ENCODE results near the gene NPIPB9. TPM values are rescaled to one million over a fixed set of nuclear protein-coding genes. Genes with fewer than 3 reads are reported as not detected.
A peak's percentile ranks its signal among the peaks of the same experiment; 100 is the strongest.
"Not testable (repeated sequence)": the region's sequence is repeated elsewhere in the genome, so short reads cannot be mapped to it uniquely, and the experiment has no call there.

NPIPB9 gene
- 10 to 100 TPM in 3 of 4 donors, not detected in 1; 13.2 to 23.9 (median 19.4) TPM for total RNA-seq

DNA sequence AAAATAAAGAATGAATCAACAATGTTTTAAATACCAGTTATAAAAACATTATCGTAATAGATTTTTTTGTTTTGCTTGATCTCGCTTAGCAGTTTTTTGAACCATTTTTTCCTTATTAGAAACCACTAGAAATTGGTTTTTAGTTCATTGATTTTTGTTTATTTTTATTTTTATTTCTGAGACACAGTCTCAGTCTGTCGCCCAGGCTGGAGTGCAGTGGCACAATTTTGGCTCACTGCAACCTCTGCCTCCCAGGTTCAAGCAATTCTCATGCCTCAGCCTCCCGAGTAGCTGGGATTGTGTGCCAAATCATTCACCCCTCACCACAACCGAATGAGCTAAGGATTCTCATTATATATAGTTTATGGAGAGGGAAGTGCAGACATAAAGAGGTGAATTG is at the start of gene NPIPB9:
Gene NPIPB9, plus strand, starts transcription at position 301 of the 400 bp plus-strand sequence.
- H3K27ac ChIP-seq; H3K9me3 ChIP-seq; H3K4me1 ChIP-seq; H3K4me3 ChIP-seq; DNase-seq; intact Hi-C loops (cut with DNase I; ENCODE audit: low total_unique reads); H3K27me3 ChIP-seq; H3K36me3 ChIP-seq; in situ Hi-C loops (cut with MboI; ENCODE audit: low pct_ligation_motif_present in 1 of 4, low pct_unique_long_range_greater_than_20kb in 1 of 4, low sequenced_read_pairs in 3 of 4): not testable (repeated sequence)
- WGBS, 2 donors (ENCODE audit: low coverage in 1 of 2) = no CpG with 5 or more reads among the region's 5 CpGs

DNA sequence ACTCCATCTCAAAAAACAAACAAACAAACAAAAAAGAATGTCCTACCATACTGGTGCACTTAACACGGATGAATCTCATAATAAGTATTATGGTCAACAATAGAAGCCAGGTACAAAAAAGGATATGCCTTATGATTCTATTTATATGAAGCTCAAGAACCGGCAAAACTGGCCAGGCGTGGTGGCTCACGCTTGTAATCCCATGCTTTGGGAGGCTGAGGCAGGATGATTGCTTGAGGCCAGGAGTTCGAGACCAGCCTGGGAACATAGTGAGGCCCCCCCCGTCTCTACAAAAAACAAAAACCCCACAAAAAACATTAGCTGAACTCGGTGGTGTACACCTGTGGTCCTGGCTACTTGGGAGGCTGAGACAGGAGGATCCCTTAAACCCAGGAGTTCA is 47.3 kb upstream of the NPIPB9 start:
- H3K36me3 ChIP-seq; H3K4me1 ChIP-seq; DNase-seq; intact Hi-C loops (cut with DNase I; ENCODE audit: low total_unique reads); H3K27ac ChIP-seq; H3K9me3 ChIP-seq; H3K27me3 ChIP-seq; H3K4me3 ChIP-seq; in situ Hi-C loops (cut with MboI; ENCODE audit: low pct_ligation_motif_present in 1 of 4, low pct_unique_long_range_greater_than_20kb in 1 of 4, low sequenced_read_pairs in 3 of 4): not testable (repeated sequence)
- no CpG with 5 or more reads among the region's 7 CpGs for WGBS, 2 donors (ENCODE audit: low coverage in 1 of 2)

DNA sequence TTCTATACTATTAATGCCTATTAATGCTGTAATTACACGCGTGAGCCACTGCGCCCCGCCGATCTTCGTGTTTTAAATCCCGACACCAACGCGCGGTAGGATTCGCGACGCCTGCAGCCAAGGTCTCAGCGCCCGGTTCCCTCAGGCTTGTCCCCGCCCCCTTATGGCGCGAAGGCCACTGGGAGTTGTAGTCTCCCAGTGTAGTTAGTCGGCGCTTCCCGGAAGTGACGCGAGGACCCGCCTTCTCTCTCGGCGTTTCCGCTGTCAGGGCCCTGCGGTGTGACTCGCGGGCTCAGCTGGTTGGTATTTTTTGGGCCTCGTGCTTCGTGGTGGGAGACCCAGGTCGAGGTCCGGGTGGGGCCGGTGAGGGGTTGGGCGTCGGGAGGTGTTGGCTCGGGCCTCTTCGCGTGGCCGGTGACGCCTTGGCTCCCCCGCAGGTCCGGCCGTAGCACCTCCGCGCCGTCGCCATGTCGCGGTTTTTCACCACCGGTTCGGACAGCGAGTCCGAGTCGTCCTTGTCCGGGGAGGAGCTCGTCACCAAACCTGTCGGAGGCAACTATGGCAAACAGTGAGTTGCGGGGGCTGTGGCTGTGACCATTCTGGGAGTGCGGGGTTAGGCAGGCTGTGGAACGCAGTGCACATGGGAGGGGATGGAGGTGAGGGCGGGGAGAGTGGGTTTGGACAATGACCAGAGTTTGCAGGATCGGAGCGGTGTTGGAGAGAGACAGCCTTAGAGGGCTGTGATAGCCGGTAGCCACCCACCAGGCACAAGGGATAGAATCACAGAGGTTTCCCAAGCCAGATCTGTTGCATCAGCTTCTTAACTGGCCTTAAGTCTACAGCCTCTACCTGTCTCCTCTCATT is 40.1 kb upstream of the NPIPB9 start, which contains the start of gene EIF3C:
Gene EIF3C, plus strand, starts transcription at position 245 of the 864 bp plus-strand sequence. Its CDS starts 223 bp downstream, at position 468.
- H3K9me3 ChIP-seq; H3K27ac ChIP-seq; H3K27me3 ChIP-seq; intact Hi-C loops (cut with DNase I; ENCODE audit: low total_unique reads); H3K4me3 ChIP-seq; H3K36me3 ChIP-seq; in situ Hi-C loops (cut with MboI; ENCODE audit: low pct_ligation_motif_present in 1 of 4, low pct_unique_long_range_greater_than_20kb in 1 of 4, low sequenced_read_pairs in 3 of 4); H3K4me1 ChIP-seq; DNase-seq: not testable (repeated sequence)
- no CpG with 5 or more reads among the region's 66 CpGs for WGBS, 2 donors (ENCODE audit: low coverage in 1 of 2)

DNA sequence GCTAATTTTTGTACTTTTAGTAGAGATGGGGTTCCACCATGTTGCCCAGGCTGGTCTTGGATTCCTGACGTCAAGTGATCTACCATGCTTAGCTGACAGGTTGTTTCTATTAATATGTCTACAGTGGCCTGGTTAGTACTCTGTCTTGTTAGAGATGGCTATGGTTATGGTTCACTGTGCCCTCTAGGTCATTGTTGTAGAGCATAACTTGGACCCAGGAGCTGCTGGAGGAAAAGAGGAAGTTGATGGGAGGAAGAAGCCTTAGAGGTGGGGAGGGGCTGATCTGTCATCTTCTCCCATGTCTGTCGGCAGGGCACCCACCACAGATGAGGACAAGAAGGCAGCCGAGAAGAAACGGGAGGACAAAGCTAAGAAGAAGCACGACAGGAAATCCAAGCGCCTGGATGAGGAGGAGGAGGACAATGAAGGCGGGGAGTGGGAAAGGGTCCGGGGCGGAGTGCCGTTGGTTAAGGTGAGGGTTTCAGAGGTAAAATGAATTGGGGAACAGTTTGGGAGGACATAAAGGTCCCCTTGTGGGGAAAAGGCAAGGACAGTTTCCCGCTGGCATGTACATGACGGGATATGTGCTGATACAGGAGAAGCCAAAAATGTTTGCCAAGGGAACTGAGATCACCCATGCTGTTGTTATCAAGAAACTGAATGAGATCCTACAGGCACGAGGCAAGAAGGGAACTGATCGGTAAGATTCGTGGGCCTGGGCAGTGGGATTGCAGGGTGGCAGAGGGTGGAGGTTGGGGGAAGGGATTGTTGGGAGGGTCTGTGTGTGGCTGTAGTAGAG is 28.5 kb upstream of the NPIPB9 start:
- H3K4me3 ChIP-seq; H3K9me3 ChIP-seq; H3K4me1 ChIP-seq; intact Hi-C loops (cut with DNase I; ENCODE audit: low total_unique reads); in situ Hi-C loops (cut with MboI; ENCODE audit: low pct_ligation_motif_present in 1 of 4, low pct_unique_long_range_greater_than_20kb in 1 of 4, low sequenced_read_pairs in 3 of 4); DNase-seq; H3K36me3 ChIP-seq; H3K27me3 ChIP-seq; H3K27ac ChIP-seq: not testable (repeated sequence)
- WGBS, 2 donors (ENCODE audit: low coverage in 1 of 2) = 89 to 100% methylated on average over 7 to 13 of the region's 15 CpGs

DNA sequence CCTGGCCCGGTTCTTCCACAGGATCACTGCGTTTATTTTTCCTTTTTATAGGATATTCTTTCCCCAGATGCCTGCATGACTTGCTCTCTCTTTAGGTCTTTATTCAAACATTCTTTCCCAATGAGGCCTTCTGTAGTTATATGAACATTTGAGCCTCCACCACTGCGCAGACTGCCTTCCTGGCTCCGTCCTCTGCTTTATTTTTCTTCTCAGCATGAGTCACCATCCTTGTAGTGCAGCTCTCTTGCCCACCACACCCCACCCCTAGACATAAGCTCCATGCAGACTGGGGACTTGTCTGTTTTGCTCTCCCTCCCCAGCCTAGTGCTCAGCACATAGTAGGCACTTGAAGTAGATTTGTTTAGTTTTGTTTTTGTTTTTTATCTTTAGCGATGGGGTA is 20.3 kb upstream of the NPIPB9 start:
- H3K36me3 ChIP-seq; DNase-seq; H3K27me3 ChIP-seq; in situ Hi-C loops (cut with MboI; ENCODE audit: low pct_ligation_motif_present in 1 of 4, low pct_unique_long_range_greater_than_20kb in 1 of 4, low sequenced_read_pairs in 3 of 4); H3K9me3 ChIP-seq; H3K4me3 ChIP-seq; H3K4me1 ChIP-seq; intact Hi-C loops (cut with DNase I; ENCODE audit: low total_unique reads); H3K27ac ChIP-seq: not testable (repeated sequence)
- WGBS, 2 donors (ENCODE audit: low coverage in 1 of 2) = no CpG with 5 or more reads among the region's 5 CpGs

DNA sequence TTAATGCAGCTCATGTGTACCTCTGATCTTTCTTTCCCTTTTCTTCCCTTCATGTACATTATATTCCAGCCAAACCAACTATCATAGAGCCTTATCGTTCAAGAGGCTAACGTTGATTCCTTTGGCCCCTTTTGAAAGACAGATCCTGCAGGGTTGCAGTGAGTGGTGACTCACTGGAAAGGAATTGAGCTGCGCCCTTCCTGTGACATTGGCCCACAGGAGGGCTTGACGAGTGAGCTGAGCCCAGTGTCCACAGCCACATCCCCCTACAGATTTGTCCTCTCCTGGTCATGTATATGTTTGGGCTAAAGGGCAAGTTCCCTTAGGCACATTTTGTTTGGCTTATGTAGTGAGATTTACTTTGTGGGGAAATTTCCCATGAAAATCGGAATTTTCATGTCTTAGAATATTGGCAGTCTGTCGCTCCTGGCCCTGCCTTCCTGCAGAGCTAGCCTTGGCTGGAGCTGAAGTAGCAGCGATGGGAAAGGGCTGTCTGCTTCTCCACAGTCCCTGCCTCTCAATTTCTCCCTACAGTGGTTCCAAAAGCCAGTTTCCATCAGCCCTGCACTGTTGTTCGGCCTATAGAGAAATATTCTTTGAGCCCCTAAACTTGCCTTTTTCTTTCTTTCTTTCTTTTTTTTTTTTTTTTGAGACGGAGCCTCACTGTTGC is 19.0 kb upstream of the NPIPB9 start:
- intact Hi-C loops (cut with DNase I; ENCODE audit: low total_unique reads); DNase-seq; H3K36me3 ChIP-seq; H3K9me3 ChIP-seq; H3K4me3 ChIP-seq; H3K4me1 ChIP-seq; H3K27me3 ChIP-seq; H3K27ac ChIP-seq; in situ Hi-C loops (cut with MboI; ENCODE audit: low pct_ligation_motif_present in 1 of 4, low pct_unique_long_range_greater_than_20kb in 1 of 4, low sequenced_read_pairs in 3 of 4): not testable (repeated sequence)
- WGBS, 2 donors (ENCODE audit: low coverage in 1 of 2) = no CpG with 5 or more reads among the region's 9 CpGs

DNA sequence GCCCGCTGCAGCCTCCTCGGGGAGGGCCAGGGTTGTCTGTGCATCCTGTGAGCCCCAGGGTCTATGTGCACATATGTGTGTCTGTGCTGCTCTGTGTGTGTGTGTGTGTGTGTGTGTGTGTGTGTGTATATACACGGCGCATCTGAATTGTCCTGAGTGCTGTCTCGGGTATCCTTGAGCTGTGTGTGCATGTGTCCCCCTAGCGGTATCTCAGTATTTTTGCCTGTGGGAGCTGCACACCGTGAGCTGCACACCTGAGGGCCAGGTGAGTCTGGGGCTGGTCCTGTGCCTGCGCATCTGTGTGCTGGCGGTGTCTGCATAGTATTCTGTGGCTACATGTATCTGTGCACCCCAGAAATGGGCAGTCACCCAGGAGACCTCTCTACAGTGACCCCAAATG is 11.8 kb upstream of the NPIPB9 start:
- H3K36me3 ChIP-seq; H3K9me3 ChIP-seq; intact Hi-C loops (cut with DNase I; ENCODE audit: low total_unique reads); DNase-seq; H3K27ac ChIP-seq; H3K27me3 ChIP-seq; in situ Hi-C loops (cut with MboI; ENCODE audit: low pct_ligation_motif_present in 1 of 4, low pct_unique_long_range_greater_than_20kb in 1 of 4, low sequenced_read_pairs in 3 of 4); H3K4me3 ChIP-seq; H3K4me1 ChIP-seq: not testable (repeated sequence)
- WGBS, 2 donors (ENCODE audit: low coverage in 1 of 2) = no CpG with 5 or more reads among the region's 9 CpGs

DNA sequence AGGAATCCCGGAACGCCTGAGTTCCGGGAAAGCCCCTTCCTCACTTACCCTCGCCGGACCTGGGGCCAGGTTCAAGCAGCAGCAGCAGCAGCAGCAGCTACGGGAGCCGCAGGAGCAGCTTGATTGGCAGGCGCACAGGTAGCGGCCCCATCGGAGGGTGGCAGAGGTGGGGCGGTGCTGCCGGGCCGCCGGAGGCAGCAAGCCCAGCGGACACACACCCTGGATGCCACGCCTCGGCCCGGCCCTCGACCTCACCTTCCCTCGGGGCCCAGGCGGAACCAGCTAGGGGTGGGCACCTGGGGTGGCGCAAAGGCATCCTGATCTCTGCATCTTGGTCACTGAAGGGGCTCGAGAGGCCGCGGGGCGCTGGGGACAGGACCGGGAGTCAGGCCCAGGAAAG is 11.0 kb upstream of the NPIPB9 start:
- H3K4me3 ChIP-seq; H3K36me3 ChIP-seq; H3K9me3 ChIP-seq; in situ Hi-C loops (cut with MboI; ENCODE audit: low pct_ligation_motif_present in 1 of 4, low pct_unique_long_range_greater_than_20kb in 1 of 4, low sequenced_read_pairs in 3 of 4); H3K27me3 ChIP-seq; H3K4me1 ChIP-seq; intact Hi-C loops (cut with DNase I; ENCODE audit: low total_unique reads); H3K27ac ChIP-seq: not testable (repeated sequence)
- no CpG with 5 or more reads among the region's 27 CpGs for WGBS, 2 donors (ENCODE audit: low coverage in 1 of 2)
- DNase-seq = peak; percentile 9

DNA sequence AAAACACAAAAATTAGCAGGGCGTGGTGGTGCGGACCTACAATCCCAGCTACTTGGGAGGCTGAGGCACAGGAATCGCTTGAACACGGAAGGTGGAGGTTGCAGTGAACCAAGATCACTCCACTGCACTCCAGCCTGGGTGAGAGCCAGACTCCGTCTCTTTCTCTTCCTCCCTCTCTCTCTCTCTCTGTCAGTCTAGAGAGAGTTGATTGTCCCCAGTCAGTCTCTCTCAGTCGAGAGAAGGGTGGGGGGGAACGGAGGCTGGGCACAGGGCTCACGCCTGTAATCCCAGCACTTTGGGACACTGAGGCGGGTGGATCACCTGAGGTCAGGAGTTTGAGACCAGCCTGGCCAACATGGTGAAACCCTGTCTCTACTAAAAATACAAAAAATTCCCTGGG is 10.3 kb upstream of the NPIPB9 start:
- in situ Hi-C loops (cut with MboI; ENCODE audit: low pct_ligation_motif_present in 1 of 4, low pct_unique_long_range_greater_than_20kb in 1 of 4, low sequenced_read_pairs in 3 of 4); DNase-seq; H3K4me3 ChIP-seq; H3K4me1 ChIP-seq; H3K27ac ChIP-seq; H3K36me3 ChIP-seq; intact Hi-C loops (cut with DNase I; ENCODE audit: low total_unique reads); H3K27me3 ChIP-seq; H3K9me3 ChIP-seq: not testable (repeated sequence)
- 100% methylated on average over 1 of the region's 9 CpGs; no CpG with 5 or more reads in 1 of the 2 donors for WGBS, 2 donors (ENCODE audit: low coverage in 1 of 2)

DNA sequence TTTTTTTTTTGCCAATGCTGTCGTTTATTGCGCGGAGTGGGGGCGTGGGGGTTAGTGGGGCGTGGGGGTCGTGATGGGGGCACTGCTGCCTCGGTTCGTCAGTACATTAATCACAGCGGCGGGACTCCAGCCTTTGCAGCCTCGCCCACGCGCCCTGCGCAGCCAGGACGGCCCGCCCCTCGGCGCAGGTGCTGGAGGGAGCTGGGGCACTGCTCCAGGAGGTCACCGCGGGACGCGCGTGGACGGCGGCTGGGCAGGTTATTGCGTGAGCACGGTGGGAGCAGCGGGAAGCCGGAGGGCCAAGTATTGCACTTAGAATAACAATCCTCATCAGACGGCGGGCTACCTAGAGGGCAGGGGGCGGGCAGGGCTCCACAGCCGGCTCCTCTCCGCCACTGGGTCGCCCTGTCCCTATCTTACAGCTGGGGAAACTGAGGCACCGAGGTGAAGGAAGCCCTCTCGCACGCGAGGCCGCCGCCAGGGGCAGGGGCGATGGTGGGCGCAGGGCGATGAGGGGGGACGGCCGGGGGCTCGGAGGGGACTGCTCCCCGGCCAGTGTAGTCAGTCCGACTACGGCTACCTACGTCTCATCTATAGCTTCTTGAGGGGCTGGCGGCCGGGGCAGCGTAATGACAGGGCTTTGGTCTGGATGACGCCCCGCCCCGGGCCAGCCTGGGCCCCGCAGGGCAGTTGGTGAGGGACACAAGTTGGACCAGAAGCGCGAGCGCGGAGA is 4.8 kb upstream of the NPIPB9 start:
- intact Hi-C loops (cut with DNase I; ENCODE audit: low total_unique reads); H3K27me3 ChIP-seq; H3K27ac ChIP-seq; DNase-seq; H3K4me1 ChIP-seq; H3K4me3 ChIP-seq; in situ Hi-C loops (cut with MboI; ENCODE audit: low pct_ligation_motif_present in 1 of 4, low pct_unique_long_range_greater_than_20kb in 1 of 4, low sequenced_read_pairs in 3 of 4); H3K9me3 ChIP-seq; H3K36me3 ChIP-seq: not testable (repeated sequence)
- WGBS, 2 donors (ENCODE audit: low coverage in 1 of 2) = no CpG with 5 or more reads among the region's 62 CpGs
